Measurements from ENCODE around the gene CDKL4.

DNA sequence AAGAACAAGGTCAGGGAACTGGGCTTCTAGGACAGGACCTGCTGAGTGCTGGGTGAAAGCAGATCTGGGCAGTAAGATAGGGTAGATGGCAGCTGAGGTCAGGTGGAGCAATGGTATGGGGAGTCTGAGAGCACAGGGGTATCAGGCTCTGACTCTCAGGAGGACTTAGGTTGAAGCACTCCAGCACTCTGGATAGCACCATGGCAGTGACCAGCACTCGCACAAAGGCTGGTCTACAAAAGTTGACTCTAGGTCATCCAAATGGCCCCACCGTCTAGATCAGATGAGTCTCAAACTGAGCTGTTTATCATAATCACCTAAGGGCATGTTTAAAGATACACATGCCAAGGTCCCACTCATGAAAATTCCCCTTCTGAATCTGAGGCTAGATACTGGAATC, 60.1 kb downstream of the CDKL4 start:
- no peak for TF ChIP-seq POLR2A (IDR thresholded peaks at IDR 0.05)
- TF ChIP-seq, protein P1, sequence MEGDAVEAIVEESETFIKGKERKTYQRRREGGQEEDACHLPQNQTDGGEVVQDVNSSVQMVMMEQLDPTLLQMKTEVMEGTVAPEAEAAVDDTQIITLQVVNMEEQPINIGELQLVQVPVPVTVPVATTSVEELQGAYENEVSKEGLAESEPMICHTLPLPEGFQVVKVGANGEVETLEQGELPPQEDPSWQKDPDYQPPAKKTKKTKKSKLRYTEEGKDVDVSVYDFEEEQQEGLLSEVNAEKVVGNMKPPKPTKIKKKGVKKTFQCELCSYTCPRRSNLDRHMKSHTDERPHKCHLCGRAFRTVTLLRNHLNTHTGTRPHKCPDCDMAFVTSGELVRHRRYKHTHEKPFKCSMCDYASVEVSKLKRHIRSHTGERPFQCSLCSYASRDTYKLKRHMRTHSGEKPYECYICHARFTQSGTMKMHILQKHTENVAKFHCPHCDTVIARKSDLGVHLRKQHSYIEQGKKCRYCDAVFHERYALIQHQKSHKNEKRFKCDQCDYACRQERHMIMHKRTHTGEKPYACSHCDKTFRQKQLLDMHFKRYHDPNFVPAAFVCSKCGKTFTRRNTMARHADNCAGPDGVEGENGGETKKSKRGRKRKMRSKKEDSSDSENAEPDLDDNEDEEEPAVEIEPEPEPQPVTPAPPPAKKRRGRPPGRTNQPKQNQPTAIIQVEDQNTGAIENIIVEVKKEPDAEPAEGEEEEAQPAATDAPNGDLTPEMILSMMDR (IDR thresholded peaks at IDR 0.05 in 8 of 11, conservative IDR thresholded peaks at IDR 0.05 in 3 of 11), result no peak
- no peak for TF ChIP-seq POLR2AphosphoS5 (IDR thresholded peaks at IDR 0.05)

Data from spleen (tissue), 7 donors.